GM23338 (cell line): ENCODE results near the gene CDKN1C. TPM values are rescaled to one million over a fixed set of nuclear protein-coding genes. Genes with fewer than 3 reads are reported as not detected.
A peak's percentile ranks its signal among the peaks of the same experiment; 100 is the strongest.

Experiments
- ATAC-seq: fragments of 200-7000 bp; cut with Tn5 transposase; 3 replicates; pipeline ENCODE4 v1.9.1; 2020
- DNase-seq: peaks from one replicate; pipeline ENCODE4 v3.0.0-alpha.2; 2015; ENCODE audit warnings: low spot score
- H2AFZ ChIP-seq: fragments of 200-600 bp; sonication (generic); 2 replicates; pipeline ENCODE4 v1.8.0; 2016; ENCODE audit warnings: antibody characterized with exemption, mild to moderate bottlenecking, moderate library complexity
- H3F3A ChIP-seq: fragments of 200-600 bp; sonication (generic); replicated peaks from 2 replicates; pipeline ENCODE4 v1.8.0; 2017; ENCODE audit warnings: antibody characterized with exemption, mixed run types, low read depth
- H3K27ac ChIP-seq: fragments of 200-600 bp; sonication (generic); 2 replicates; pipeline ENCODE4 v1.6.1; 2016; ENCODE audit warnings: low read depth
- H3K27me3 ChIP-seq: fragments of 200-600 bp; sonication (generic); 2 replicates; pipeline ENCODE4 v1.8.0; 2016; ENCODE audit warnings: mild to moderate bottlenecking, mixed run types, moderate library complexity; ENCODE audit not compliant: insufficient read depth
- H3K36me3 ChIP-seq: fragments of 200-600 bp; sonication (generic); 2 replicates; pipeline ENCODE4 v1.8.0; 2016; ENCODE audit warnings: mild to moderate bottlenecking; ENCODE audit not compliant: insufficient read depth
- H3K4me1 ChIP-seq: fragments of 200-600 bp; sonication (generic); 2 replicates; pipeline ENCODE4 v1.8.0; 2016; ENCODE audit warnings: mild to moderate bottlenecking, moderate library complexity; ENCODE audit not compliant: insufficient read depth
- H3K4me2 ChIP-seq: fragments of 200-600 bp; sonication (generic); 2 replicates; pipeline ENCODE4 v1.7.1; 2017; ENCODE audit warnings: mixed run types
- H3K4me3 ChIP-seq: fragments of 200-600 bp; sonication (generic); 2 replicates; pipeline ENCODE4 v1.6.1; 2016; ENCODE audit warnings: mixed run types
- H3K79me2 ChIP-seq: fragments of 200-600 bp; sonication (generic); replicated peaks from 2 replicates; pipeline ENCODE4 v1.8.0; 2017; ENCODE audit warnings: mild to moderate bottlenecking; ENCODE audit not compliant: insufficient read depth
- H3K9me2 ChIP-seq: fragments of 200-600 bp; sonication (generic); 2 replicates; pipeline ENCODE4 v1.8.0; 2017; ENCODE audit not compliant: insufficient read depth
- H4K20me1 ChIP-seq: fragments of 200-600 bp; sonication (generic); replicated peaks from 2 replicates; pipeline ENCODE4 v1.8.0; 2017; ENCODE audit warnings: mild to moderate bottlenecking; ENCODE audit not compliant: insufficient read depth
- H3K27ac Mint-ChIP-seq: 2 replicates; pipeline ENCODE4 v1.8.0; 2020; ENCODE audit warnings: inconsistent platforms, mild to moderate bottlenecking, moderate library complexity, mixed read lengths
- H3K27me3 Mint-ChIP-seq: 3 replicates; pipeline ENCODE4 v1.8.0; 2022; ENCODE audit warnings: low read depth, mild to moderate bottlenecking, moderate library complexity, mixed read lengths, inconsistent platforms; ENCODE audit not compliant: insufficient read depth, poor library complexity
- H3K36me3 Mint-ChIP-seq: 3 replicates; pipeline ENCODE4 v1.8.0; 2021; ENCODE audit warnings: low read depth, mild to moderate bottlenecking, inconsistent platforms, moderate library complexity, mixed read lengths
- H3K4me1 Mint-ChIP-seq: 3 replicates; pipeline ENCODE4 v1.8.0; 2020; ENCODE audit warnings: mild to moderate bottlenecking, inconsistent platforms, mixed read lengths
- H3K4me3 Mint-ChIP-seq: 3 replicates; pipeline ENCODE4 v1.8.0; 2021; ENCODE audit warnings: moderate library complexity, mild to moderate bottlenecking, inconsistent platforms, mixed read lengths
- H3K9me3 Mint-ChIP-seq: 3 replicates; pipeline ENCODE4 v1.8.0; 2020; ENCODE audit warnings: moderate library complexity, mild to moderate bottlenecking, inconsistent platforms, mixed read lengths
- CREB1 ChIP-seq: fragments of 250-450 bp; sonication (Bioruptor Pico); IDR thresholded peaks from 2 replicates; pipeline ENCODE4 v1.5.0; 2020; ENCODE audit warnings: low read depth, mild to moderate bottlenecking, moderate library complexity
- ETS1 ChIP-seq: IDR thresholded peaks from 2 replicates; pipeline ENCODE4 v1.6.1; 2016; ENCODE audit warnings: antibody characterized with exemption
- EZH2 ChIP-seq: fragments of 200-600 bp; sonication (generic); IDR thresholded peaks from one replicate; pipeline ENCODE4 v1.8.0; 2017; ENCODE audit warnings: antibody characterized with exemption, mild to moderate bottlenecking, low read depth; ENCODE audit not compliant: unreplicated experiment
- EZH2phosphoT487 ChIP-seq: fragments of 200-600 bp; sonication (generic); IDR thresholded peaks from one replicate; pipeline ENCODE4 v1.8.1; 2018; ENCODE audit warnings: antibody characterized with exemption; ENCODE audit not compliant: unreplicated experiment
- JUNB ChIP-seq: IDR thresholded peaks from one replicate; pipeline ENCODE4 v1.6.1; 2016; ENCODE audit warnings: antibody characterized with exemption; ENCODE audit not compliant: unreplicated experiment
- POLR2AphosphoS5 ChIP-seq: IDR thresholded peaks from 2 replicates; pipeline ENCODE4 v1.6.1; 2016; ENCODE audit warnings: antibody characterized with exemption, low read depth
- REST ChIP-seq: IDR thresholded peaks from one replicate; pipeline ENCODE4 v1.6.1; 2018; ENCODE audit warnings: antibody characterized with exemption; ENCODE audit not compliant: unreplicated experiment
- ZNF114 ChIP-seq: fragments of 250-450 bp; sonication (Bioruptor Pico); IDR thresholded peaks from 2 replicates; pipeline ENCODE4 v1.5.0; 2020; ENCODE audit warnings: mild to moderate bottlenecking, moderate library complexity
- ZNF331 ChIP-seq: fragments of 250-450 bp; sonication (Bioruptor Pico); IDR thresholded peaks from 2 replicates; pipeline ENCODE4 v1.5.0; 2020; ENCODE audit warnings: low read depth, mild to moderate bottlenecking, moderate library complexity
- ZNF462 ChIP-seq: fragments of 250-450 bp; sonication (Bioruptor Pico); IDR thresholded peaks from 2 replicates; pipeline ENCODE4 v1.5.0; 2020; ENCODE audit warnings: mild to moderate bottlenecking, moderate library complexity
- polyA plus RNA-seq: library from polyadenylated mRNA; unstranded; fragments of >200 nt; fragmentation: Nextera tagmentation; extraction: Ambion mirVana; gene quantifications from 2 replicates; pipeline ENCODE4 v1.2.1, GENCODE V29; 2016
- total RNA-seq: library from RNA; depleted of rRNA; stranded (reverse); fragments of >200 nt; shearing (Covaris generic); gene quantifications from 2 replicates; pipeline ENCODE4 v1.2.3, GENCODE V29; 2014

Gene CDKN1C
- total and polyA plus RNA-seq, 2 experiments from 2014 or later, result 19.3 to 23.5 TPM

- peaks cover 23% of the 10 kb centered on the region for H3K4me1 Mint-ChIP-seq
- Histone ChIP-seq H3K4me2 (0 out of 2 replicates have a peak overlapping the region, but pooled peaks have one; percentile 85), H3K36me3 (no peaks in the 10 kb centered on the region), H4K20me1 (peaks cover 5% of the 10 kb centered on the region; the same call in 1 of the 2 replicates), H3K27me3 (peaks cover 82% of the 10 kb centered on the region), H3F3A (peaks cover 11% of the 10 kb centered on the region; the same call in 1 of the 2 replicates), H3K79me2 (no peaks in the 10 kb centered on the region), H2AFZ (no peak overlapping the region), H3K4me1 (peaks cover 27% of the 10 kb centered on the region), H3K9me2 (no peaks in the 10 kb centered on the region), H3K4me3 (no peak overlapping the region), H3K27ac (no peak overlapping the region)
- peaks cover 6% of the 10 kb centered on the region for H3K36me3 Mint-ChIP-seq
- DNase-seq (peak; percentile 50), ATAC-seq (peak; percentile 11)
- no peak overlapping the region for H3K27ac Mint-ChIP-seq
- peaks cover 49% of the 10 kb centered on the region for H3K27me3 Mint-ChIP-seq
- peak overlapping the region; percentile 69 for H3K4me3 Mint-ChIP-seq
- no peak for TF ChIP-seq ETS1
- TF ChIP-seq POLR2AphosphoS5, result no peak
- TF ChIP-seq JUNB, result no peak
- TF ChIP-seq EZH2, result no peak
- no peak for TF ChIP-seq ZNF331 (CRISPR knock-in tag)
- TF ChIP-seq CREB1 (CRISPR knock-in tag), result no peak
- no peak for TF ChIP-seq REST
- H3K9me3 Mint-ChIP-seq, result peaks cover 6% of the 10 kb centered on the region; the same call in 2 of the 3 replicates
These were observed 3.0 kb downstream of the CDKN1C start for GRCh38 chr11:2882396-2883110.

- Histone ChIP-seq H3K4me2 (no peak overlapping the region), H3K4me3 (no peak overlapping the region), H3K79me2 (no peaks in the 10 kb centered on the region), H3K9me2 (no peaks in the 10 kb centered on the region), H3K27ac (no peak overlapping the region), H3K27me3 (peaks cover 82% of the 10 kb centered on the region), H4K20me1 (peaks cover 5% of the 10 kb centered on the region; the same call in 1 of the 2 replicates), H3F3A (peaks cover 5% of the 10 kb centered on the region; the same call in 1 of the 2 replicates), H3K36me3 (no peaks in the 10 kb centered on the region), H3K4me1 (peaks cover 23% of the 10 kb centered on the region), H2AFZ (no peak overlapping the region)
- TF ChIP-seq JUNB (no peak), EZH2phosphoT487 (no peak), ZNF114 (CRISPR knock-in tag) (no peak), ZNF462 (CRISPR knock-in tag) (no peak)
- H3K27ac Mint-ChIP-seq, result no peak overlapping the region
- no peak for DNase-seq
- H3K27me3 Mint-ChIP-seq, result peaks cover 48% of the 10 kb centered on the region
- H3K36me3 Mint-ChIP-seq, result peaks cover 6% of the 10 kb centered on the region
- peaks cover 6% of the 10 kb centered on the region; the same call in 2 of the 3 replicates for H3K9me3 Mint-ChIP-seq
- H3K4me3 Mint-ChIP-seq, result no peak overlapping the region
- H3K4me1 Mint-ChIP-seq, result peaks cover 18% of the 10 kb centered on the region
- ATAC-seq, result no peak
These were observed 3.6 kb downstream of the CDKN1C start for GRCh38 chr11:2881981-2882375.
